GM19397 (cell line): ENCODE data around the gene NSD1.
"Not testable (repeated sequence)": the region's sequence is repeated elsewhere in the genome, so short reads cannot be mapped to it uniquely, and the experiment has no call there.

Source experiments
- ATAC-seq: cut with Tn5 transposase; IDR thresholded peaks from one replicate; pipeline ENCODE4 v1.9.1; 2021; ENCODE audit warnings: mild to moderate bottlenecking, moderate library complexity; ENCODE audit not compliant: unreplicated experiment

Gene NSD1

DNA sequence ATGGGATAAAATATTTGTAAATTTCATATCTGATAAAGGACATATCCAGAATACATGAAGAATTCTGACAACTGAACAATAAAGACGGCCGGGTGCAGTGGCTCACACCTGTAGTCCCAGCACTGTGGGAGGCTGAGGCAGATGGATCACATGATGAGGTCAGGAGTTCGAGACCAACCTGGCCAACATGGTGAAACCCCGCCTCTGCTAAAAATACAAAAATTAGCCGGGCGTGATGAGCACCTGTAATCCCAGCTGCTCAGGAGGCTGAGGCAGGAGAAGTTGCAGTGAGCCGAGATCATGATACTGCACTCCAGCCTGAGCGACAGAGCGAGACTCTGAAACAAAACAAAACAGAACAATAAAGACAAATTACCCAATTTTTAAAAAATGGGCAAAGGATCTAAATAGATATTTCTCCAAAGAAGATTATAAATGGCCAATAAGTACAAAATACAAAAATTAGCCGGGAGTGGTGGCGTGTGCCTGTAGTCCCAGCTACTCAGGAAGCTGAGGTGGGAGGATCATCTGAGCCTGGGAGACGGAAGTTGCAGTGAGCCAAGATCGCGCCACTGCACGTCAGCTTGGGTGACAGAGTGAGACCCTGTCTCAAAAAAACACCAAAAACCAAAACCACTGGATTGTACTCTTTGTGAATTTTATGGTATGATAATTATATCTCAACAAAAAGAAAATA is 9.6 kb upstream of the NSD1 start:
- no peak for ATAC-seq

DNA sequence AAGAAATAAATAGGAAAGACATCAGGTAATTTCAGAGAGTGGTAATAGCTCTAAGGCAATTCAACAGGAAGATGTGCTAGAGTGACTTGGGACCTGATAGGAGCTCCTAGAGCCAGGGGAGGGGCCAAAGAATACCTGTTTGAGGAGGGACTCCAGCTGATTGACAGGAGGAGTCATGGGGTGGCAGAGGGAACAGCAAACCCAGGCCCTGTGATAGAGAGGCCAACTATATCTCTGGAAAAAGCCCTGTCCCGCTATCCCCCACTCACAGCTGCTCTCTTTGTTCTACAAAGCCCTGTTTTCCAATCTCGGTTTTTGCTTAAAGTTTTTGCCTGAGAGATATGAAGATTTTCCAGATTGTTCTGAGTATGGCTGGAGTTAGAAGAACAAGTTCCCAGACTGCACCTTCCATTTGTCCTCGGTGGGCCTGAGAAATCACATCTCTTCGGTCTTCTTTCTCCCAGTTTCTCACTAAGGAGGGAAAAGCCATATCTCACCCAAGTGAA is 9.0 kb upstream of the NSD1 start:
- ATAC-seq = no peak

DNA sequence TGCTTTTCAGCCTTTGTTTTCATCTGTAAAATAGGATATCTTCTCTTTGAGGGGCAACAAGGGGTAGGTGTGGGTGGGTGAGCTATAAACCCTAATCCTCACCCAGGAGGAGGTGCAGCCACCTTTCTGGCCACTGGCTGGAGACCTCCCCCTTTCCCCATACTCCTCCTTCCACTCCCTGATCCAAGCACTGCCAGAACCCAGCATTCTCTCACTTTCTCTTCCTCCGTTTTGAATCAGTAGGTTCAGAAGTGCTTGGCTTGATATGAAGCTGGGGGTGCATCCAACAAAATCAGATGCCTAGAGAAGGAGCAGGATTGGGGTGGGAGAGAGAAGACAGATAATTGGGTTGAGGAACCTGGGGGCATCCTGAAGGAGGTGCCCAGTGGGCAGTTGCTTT is 6.8 kb upstream of the NSD1 start:
- no peak for ATAC-seq

DNA sequence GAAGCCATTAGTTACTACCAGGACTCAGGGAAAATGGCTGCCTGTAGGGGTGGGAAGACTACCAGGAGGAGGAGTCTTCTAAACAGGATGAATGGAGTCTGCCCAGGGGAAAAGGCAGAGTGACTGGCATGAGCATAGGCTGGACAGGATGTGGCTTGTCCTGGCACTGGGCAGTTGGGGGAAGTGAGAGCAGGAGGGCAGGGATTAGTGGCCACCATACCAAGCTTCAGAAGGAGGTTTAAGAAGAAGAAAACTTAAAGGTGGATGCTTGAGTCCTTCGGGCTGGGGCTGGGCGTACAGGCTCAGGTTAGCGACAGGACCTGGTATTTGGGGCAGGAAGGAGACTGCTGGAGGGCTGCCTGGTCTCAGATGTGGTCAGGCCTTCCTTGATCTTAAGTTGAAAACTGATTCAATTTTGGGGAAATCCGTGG is 5.0 kb upstream of the NSD1 start:
- ATAC-seq = no peak

DNA sequence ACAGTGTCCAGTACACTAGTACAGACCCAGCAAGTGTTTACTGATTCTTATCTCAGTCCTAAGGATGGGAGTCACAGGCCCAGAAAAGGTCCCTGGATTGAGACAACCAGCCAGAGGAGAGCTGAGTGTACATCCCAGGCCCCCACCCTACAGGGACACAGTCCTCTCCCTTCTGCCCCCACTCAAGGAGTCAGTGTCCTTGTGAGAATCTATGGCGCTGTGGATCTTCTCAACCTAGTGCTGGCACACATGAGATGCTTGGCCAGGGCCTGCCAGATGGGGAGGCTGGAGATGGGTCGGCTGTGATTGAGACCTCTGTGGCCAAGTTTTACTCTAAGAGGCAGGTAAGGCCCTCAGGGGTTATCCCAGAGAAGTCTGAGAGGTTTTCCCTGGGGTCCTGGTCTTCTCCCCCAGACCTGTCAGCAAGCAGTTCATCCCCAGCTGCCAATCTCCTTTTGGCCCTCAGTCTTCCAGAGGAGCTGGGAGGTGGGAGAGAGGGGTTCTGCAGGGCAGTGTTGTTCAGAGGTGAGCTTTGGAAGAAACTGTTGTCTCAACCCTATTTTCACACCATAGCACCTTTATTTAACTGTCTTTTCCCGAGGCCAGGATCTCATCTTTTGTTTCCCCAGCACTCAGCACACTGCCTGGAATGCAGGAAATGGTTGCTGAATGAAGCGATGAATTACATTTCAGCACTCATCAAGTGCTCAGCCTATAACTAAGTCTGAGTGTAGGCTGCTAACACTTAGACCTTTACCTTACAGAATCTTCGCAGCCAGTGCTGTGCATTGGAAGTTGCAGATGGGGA is 3.2 kb upstream of the NSD1 start:
- no peak for ATAC-seq

DNA sequence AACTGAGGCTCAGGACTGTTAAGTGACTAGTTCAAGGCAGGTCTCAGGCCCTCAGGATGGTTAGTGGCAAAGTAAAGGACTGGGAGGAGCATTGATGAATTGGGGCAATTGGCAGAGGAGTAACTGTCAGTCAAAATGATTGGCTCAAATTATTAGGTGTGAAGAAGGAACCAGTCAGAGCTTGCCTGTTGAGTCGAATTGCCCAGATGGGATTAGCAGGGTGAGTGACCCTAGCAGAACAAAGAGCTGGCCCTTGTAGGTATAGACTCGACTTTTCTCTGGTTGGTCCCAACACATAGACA is 2.6 kb upstream of the NSD1 start:
- no peak for ATAC-seq

DNA sequence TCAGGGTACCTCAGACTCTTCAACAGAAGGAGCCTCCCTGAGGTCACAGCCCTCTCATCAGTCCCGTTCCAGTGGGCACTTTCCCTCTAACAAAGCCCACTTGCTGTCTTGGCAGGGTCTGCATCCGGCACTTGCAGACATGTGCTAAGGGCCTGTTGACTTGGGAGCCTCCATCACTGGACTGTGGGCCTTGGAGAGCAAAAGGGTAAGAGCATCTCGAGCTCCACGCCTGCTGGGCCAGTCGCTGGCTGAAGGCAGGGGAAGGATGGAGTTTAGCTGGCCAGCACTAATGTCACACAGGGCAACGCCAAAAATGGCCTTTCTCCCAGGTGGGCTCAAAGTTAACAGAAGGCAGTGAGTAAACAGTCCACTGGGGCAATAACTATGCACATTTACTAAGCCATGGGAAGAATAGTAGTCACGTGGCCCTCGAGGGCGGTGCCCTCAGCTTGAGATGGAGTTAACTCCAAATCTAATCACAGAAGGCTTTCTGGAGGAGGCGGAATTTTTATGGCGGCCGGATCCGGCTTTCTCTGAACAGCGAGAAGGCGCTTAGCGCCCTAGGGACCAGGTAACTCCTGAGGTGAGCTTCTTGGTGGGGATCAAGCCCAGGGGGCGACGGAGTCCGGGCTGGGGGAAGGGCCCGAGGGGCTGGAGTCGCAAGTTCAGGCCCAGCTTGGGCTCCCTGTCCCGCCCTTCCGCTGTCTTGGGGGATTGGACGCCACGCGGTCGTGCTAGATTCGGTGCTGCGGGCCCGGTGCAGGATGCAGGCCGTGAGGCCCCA is 2.0 kb upstream of the NSD1 start:
- ATAC-seq = no peak

DNA sequence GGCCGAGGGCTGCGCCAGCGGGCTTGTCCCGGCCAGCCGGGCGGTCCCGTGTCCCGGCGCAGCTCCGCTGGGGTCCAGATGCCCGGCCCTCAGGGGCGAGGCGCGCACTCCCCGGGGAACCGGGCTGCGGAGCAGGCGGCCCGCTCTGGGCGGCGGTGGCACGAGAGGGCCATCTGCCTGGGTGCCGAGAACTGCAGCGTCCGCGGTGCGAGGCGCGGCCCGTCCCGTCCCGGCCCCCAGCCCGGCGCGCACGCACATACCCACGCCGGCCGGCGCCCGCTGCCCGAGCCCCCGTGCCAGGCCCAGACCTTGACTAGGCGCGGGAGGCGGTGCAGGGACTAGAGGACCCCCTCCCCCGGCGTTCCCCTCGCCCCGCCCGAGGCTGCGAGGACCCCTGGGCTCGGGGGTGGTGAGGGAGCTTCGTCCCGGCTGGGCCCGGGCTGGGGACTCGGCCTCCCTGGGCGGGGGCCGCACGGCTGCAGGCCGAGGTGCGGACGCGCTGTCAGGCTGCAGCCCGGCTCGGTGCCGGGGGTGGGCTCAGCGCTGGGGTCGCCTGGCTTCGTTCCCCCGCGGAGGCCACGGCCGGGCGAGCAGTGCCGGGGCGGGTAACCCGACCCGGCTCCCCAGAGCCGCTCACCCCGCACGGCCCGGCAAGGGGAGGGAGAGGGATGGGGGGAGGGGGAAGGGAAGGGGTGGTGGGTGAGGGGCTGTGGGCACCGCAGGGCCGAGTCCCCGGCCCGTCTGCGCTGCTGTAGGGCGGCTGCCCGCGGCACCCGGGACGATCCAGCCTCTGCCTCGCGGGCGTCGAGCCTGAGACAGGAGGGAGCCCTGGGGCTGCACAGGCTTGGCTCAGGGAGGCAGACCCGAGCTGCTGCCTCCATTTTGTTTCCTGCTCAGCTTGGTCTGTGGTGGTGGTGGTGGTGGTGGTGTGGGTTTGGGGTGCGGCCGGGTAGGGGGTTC is 1.2 kb upstream of the NSD1 start:
- ATAC-seq = peak; percentile 4

DNA sequence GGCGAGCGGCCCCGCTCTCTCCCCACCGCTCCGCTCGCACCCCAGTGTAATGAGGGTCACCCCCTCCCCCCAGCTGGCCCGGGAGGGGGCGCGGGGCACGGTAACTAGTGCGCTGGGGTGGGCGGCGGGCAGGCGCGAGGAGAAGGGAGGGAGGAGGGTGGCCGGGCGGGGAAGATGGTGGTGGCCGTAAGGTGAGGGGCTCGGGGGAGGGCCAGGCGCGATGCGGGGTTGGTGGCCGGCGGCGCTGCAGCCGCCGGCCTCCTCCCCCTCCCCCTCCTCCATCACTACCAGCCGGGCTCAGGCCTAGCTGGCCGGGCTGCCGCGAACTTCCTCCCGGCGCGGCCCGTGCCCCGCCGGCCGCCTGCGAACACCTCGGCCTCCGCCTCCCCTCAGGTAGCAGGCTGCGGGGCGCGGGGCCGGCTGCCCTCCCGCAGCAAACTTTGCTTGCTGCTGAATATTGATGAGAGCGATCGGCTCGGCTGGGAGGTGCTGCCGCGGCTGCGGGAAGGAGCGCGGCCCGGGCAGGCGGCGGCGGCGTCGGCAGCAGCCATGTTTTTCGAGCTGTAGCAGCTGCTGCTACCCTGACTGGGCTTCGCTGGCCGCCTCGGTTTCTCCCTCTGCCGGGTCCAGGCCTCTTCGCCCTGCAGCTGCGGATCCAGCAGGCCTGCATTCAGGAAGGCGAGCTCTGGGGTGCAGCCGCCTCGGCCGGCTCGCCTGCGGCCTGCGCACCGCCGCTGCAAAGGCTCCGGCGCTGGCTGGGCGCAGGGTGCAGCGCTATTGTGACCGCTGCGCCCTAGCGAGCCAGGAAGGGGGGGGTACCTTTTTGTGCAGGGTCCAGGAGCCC is 502 bp downstream of the NSD1 start:
- ATAC-seq = peak; percentile 29

DNA sequence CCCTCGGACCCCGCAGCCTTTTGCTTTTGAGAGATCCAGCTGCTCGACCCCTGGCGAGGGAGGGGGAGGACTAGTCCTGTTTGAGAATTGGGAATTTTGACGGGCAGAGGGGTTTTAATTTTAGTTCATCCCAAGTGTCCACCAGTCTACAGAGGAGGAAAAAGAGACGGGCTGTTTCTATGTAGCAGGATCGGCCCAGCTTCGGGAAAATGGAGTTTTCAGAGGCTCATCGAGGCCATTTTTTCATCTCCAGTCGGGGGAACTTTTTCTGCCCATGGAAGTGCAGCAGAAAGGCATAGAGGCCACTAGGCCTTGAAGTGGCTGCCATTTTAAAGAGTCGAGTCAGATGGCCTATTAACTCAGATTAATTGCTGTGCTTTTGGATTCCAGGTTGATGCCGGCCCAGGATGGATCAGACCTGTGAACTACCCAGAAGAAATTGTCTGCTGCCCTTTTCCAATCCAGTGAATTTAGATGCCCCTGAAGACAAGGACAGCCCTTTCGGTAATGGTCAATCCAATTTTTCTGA is 1.2 kb downstream of the NSD1 start:
- no peak for ATAC-seq

DNA sequence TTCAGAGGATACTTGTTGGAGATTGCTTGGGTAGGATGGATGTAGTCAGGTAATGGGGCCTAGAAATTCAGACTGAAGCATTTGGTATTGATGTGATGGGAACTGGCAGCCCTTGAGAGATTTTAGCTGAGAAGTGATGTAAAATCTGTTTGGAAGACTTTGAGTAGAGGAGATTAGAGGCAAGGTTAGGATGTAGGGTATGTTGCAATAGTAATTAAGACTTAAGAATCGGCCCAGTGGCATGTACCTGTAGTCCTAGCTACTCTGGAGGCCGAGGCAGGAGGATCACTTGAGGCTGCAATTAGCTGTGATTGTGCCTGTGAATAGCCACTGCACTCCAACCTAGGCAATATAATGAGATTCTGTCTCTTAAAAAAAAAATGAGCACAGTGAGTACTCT is 6.7 kb downstream of the NSD1 start:
- no peak for ATAC-seq

DNA sequence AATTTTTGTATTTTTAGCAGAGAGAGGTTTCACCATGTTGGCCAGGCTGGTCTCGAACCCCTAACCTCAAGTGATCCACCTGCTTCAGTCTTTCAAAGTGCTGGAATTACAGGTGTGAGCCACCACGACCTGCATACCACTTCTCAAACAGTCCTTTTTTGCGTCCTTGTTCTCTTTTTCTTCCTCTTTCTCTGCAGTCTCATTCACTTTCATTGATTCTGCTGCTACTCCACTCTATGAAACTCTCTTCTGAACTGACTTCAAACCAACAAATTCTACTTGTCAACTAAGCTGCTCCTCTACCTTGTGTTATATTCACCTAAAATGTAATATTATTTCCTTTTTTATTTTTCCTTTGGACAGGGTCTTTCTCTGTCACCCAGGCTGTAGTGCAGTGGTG is 7.9 kb downstream of the NSD1 start:
- no peak for ATAC-seq

DNA sequence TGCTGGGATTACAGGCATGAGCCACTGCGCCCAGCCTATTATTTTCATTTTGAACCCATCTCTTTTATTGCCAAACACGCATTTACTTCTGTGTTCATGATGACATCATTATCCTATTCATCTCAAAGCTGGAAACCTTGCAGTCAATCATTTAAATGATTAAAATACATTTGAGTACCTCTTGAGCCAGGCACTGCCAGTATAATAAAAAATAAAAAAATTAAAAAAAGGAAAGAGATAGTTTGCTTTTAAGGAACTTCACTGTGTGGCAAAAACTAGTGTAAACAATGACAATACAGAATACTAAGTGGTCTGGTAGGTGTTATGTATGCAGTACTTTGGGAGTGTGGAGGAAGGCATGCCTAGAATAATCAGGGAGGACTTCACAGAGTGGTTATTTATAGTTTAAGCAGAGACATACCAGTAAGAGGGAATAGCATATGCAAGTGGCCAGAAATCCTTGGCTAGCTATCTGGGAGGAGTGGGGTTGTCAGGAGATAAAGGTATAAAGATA is 8.6 kb downstream of the NSD1 start:
- ATAC-seq = no peak

DNA sequence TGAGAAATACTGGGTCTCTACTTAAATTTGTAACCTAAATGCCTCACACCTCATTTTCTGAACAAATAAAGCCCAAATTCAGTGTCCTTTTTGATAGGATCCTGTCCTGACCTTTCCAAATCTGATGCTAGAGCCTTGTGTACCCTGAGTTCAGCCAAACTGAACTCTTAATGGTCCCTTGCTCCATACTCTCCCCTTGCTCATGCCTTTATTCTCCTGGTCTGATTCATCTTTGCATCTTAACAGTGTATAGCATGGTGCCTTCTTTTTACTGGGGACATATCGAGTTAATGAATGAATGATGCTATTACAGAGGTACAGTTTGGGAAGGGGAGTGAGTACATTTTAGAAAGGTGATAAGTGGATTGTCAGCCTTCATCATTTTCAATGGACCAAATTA is 9.2 kb downstream of the NSD1 start:
- ATAC-seq = no peak

DNA sequence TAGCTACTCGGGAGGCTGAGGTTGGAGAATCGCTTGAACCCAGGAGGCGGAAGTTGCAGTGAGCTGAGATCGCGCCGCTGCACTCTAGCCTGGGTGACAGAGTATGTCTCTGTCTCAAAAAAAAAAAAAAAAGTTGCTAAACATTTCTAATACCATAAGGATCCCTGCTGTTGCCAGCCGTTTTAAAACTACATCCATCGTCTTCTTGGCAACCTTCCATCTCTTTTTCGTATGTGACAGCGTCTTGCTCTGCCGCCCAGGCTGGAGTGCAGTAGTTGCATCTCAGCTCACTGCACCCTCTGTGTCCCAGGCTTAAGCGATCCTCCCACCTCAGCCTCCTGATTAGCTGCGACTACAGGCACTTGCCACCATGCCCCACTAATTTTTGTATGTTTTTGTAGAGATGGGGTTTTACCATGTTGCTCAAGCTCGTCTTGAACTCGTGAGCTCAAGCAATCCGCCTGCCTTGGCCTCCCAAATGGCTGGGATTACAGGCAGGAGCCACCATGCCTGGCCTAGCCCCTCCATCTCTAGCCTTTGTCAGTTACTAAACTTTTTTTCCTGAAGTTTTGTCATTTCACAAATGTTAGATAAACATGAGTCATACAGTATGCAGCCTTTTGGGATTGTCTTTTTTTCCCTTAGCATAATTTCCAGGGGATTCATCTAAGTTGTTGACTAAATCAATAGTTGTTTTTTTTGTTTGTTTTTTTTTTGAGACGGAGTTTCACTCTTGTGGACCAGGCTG is 13.5 kb downstream of the NSD1 start:
- ATAC-seq = no peak

DNA sequence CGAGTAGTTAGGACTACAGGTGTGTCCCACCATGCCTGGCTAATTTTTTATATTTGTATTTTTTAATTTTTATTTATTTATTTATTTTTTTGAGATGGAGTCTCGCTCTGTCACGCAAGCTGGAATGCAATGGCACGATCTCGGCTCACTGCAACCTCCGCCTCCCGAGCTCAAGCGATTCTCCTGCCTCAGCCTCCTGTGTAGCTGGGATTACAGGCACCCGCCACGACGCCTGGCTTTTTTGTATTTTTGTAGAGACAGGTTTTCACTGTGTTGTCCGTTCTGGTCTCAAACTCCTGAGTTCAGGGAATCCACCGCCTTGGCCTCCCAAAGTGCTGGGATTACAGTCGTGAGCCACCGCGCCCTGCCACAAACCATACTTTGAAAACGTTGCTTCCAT is 16.5 kb downstream of the NSD1 start:
- ATAC-seq = not testable (repeated sequence)

DNA sequence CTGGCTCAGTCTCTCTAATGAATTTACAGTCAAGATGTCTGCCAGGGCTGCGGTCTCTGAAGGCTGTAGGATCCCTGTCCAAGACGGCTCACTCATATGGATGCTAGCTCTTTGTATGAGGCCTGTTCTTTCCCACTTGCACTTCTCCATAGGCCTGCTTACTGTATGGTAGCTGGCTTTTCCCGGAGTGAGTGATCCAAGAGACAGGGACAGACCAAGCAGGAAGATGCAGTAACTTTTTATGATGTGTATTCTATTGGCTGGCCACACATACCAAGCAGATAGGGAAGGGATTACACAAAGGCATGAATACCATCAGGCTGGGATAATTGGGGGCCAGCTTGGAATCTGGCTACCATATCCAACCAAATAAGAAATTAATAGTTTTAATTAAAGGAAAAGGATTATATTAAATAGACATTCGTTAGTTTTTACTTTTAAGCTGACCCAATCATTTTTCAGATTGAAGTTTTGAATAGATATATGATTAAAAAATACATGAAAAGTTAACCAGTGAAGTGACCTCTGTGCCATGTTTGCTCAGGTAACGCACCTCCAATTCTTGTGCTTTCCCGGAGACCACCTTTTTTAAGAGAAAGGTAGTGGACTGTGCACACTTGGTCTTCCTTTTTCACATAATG is 20.6 kb downstream of the NSD1 start:
- ATAC-seq = no peak

DNA sequence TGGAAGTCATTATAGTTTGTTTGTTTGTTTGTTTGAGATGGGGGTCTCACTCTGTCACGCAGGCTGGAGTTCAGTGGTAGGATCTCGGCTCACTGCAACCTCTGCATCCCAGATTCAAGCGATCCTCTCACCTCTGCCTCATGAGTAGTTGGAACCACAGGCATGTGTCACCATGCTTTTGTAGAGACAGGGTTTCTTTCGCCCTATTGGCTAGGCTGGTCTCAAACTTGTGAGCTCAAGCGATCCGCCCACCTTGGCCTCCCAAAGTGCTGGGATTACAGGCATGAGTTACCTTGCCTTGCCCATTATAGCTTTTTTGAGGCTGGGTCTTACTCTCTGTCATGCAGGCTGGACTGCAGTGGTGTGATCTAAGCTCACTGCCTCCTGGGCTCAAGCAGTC is 28.8 kb downstream of the NSD1 start:
- no peak for ATAC-seq
